ENCODE measurements around the gene ZNF605. TPM values are rescaled to one million over a fixed set of nuclear protein-coding genes. Genes with fewer than 3 reads are reported as not detected.

The ZNF605 gene
- total RNA-seq: 52.0 TPM

DNA sequence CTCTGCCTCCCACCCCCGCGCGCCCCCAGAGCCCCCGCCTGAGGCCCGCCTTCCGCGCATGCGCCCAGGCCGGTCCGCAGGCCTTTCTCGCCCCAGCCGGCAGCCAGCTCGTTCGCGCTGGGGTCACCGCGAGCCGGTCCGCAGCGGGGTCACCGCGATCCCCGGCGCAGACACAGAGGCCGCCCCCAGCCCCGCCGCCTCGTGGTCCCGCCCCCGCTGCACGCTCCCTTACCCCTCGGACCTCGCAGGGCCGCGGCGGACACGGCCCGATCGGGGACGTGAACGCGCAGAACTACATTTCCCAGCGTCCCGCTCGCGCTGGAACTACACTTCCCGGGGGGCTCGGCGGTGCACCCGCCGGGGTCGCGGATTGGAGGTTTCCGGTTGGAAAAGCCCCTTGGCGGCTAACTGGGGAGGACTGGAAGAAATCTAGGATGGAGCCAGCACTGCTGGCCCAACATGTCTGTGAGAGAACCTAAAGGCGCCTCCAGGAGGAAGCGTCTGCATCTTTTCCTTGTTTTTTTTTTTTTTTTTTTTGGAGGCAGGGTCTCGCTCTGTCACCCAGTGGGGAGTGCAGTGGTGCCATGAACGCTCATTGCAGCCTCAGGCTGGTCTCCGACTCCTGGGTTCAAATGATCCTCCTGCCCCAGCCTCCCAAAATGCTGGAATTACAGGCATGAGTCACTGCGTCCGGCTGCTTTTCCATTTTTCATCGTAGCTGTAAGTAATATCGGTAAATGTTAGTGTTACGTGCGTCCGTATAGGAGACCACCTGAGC, at the start of gene ZNF605:
Gene ZNF605 (minus strand): TSS at position 296 of the 778 bp plus-strand sequence. CDS start 10,671 bp downstream, outside the sequence.

DNA sequence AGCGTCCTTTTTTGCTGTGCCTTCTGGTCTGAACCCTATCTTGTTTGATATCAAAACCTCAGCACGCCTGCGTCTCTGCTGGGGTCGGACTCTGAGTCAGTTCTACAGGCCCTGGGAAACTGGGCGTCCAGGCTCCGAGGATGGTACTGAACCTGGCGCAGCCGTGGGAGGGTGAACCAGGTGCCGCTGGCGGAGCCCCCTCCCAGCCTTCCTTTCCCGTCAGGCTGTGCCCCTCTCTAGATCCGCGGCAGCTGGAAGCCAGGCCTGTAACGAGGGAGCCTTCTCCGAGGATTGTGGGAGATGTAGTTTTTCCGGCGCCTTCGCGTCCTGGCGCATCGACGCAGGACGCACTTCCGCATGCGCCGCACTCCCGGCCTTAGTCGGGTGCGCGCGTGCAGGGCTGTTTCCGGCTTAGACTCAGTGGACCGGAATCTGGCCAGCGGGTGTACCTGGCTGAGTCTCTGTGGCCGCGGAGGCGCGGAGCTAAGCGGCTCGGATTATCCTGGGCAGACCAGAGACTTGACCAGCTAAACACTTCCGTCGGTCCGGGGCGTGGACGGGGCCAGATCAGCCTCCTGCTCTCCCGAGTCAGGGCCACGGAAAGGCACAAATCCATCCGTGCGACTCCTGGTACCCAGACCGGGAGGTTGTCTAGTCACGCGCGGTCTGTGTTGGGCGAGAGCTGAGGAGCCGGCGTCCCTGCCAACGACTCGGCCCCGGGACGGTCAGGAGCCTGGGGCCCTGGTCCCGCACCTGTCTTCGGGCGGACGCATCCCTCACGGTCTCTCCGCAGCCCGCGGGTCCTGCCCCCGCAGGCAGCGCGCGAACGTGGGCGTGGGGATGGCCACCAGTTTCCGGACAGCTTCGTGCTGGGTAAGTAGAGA, 30.1 kb upstream of the ZNF605 start, which contains the start of gene ZNF26:
Gene ZNF26 (plus strand): TSS at position 367 of the 884 bp plus-strand sequence. CDS start 474 bp downstream, at position 841.

DNA sequence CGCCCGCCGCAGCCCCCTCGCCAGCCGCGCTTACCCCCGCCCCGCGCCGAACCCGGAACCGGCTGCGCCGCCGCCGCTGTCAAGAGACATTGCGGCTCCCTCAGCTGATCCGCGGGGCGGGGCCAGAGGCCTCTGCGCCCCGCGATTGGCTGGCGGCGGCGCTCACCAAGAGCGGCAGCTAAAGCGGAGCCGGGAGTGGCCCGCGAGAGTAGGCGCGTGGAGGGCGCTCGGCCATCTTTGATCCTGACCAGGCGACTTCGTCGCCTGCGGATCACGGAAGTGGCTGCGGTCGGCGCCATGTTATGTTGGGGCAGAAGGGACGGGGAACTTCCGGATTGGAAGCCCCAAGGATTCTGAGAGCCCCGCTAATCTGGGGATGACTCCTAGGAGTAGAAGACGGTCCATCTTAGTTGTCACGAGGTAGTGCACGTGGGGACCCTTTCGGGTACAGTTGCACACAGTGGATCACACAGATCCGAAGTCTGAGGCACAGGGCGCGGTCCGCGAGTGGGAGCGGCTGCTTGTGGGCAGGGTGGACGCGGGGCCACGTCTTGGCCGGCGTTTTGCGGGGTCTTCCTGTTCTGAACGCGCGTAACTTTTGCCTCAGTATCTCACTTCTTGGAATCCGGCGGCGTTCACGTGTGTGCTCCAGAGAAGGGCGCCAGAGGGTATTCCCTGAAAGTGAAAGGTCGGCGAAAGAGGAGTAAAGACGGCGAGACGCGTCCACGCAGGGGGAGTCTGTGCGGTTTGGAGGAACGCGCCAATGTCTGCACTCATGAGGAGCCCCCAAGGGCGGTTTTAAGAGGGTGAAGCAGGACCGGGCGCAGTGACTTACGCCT, 68.4 kb downstream of the ZNF605 start, which contains the start of gene CHFR:
Gene CHFR (minus strand): TSS at position 93 of the 839 bp plus-strand sequence. CDS start 277 bp downstream, outside the sequence.

Small RNA genes lying within 50 kb of the gene (small RNA-seq; reads per million reads assigned to genes)
- gene RNU4ATAC12P (ENCODE audit: low replicate concordance): not detected

Other genes starting within 250 kb of the ZNF605 start
- 21.6 TPM for gene PGAM5, start 245.5 kb downstream of the ZNF605 start, total RNA-seq
- gene ANKLE2, start 194.5 kb downstream of the ZNF605 start, total RNA-seq: 82.3 TPM
- gene GOLGA3, start 127.4 kb downstream of the ZNF605 start, total RNA-seq: 64.2 TPM
- gene CHFR, start 68.7 kb downstream of the ZNF605 start, total RNA-seq: 73.2 TPM
- gene ZNF26, start 30.1 kb upstream of the ZNF605 start, total RNA-seq: 32.2 TPM
- 192 TPM for gene ZNF84, start 81.2 kb upstream of the ZNF605 start, total RNA-seq
- gene ZNF140, start 124.6 kb upstream of the ZNF605 start, total RNA-seq: 64.5 TPM
- gene ZNF891, start 174.0 kb upstream of the ZNF605 start, total RNA-seq: 30.4 TPM
- gene ZNF10, start 174.3 kb upstream of the ZNF605 start, total RNA-seq: 40.4 TPM
- gene ZNF268, start 225.2 kb upstream of the ZNF605 start, total RNA-seq: 61.7 TPM